GM19025 (cell line): Measurements from ENCODE around the gene KCNA10.

ENCODE experiments used
- ATAC-seq: cut with Tn5 transposase; IDR thresholded peaks from one replicate; pipeline ENCODE4 v1.9.1; 2021; ENCODE audit warnings: mild to moderate bottlenecking, low read depth, moderate library complexity; ENCODE audit not compliant: unreplicated experiment

Gene KCNA10

DNA sequence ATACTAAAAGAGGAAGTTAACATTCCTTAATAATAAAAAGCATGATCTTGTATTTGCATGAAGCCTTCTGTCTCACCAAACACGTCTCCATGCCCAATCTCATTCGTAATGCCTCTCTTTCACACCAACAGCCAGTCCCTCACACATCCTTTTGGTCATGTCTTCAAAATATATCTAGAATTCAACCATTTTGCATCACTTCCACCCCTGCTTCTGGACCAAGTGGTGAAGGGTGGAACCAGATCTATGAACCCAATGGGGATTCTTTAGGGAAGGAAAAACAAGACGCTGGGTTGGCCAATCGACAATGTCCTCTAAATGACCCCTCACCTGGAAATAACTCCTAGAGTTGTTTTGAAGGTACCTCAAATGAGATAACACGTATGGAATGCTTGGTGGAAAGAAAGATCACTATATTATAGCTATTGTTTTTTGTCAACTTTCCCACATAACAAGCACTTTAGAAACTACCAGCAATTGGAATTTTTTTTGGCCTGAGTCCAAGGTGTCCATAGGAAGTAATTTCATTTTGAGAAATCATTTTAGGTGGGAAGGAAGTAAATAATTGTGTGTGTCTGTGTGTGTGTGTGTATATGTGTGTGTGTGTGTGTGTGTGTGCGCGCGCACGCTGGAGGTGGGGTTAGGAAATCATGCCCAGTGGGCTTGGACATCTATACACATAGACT lies at the start of gene KCNA10:
Gene KCNA10 (minus strand): TSS at position 51 of the 686 bp plus-strand sequence. CDS start 388 bp downstream, outside the sequence.
- ATAC-seq: no peak

DNA sequence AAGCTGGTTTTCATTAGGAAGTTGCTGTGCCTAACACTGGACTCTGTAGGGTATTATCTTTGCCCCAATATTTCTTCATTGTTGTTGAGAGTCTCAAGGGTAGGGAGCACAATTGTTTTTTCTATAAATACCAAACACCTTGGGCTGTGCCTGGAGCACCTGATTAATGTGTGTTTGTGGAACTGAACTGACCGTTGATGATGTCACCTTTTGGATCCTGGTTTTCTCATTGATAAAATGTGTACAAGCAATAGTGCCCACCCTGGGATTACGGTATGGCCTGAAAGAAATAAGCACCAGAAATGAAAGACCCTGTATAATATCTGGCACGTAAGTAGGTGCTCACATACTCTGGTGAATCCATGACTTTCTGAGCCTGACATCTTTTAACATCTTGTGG lies 47.9 kb upstream of the KCNA10 start:
- no peak for ATAC-seq

DNA sequence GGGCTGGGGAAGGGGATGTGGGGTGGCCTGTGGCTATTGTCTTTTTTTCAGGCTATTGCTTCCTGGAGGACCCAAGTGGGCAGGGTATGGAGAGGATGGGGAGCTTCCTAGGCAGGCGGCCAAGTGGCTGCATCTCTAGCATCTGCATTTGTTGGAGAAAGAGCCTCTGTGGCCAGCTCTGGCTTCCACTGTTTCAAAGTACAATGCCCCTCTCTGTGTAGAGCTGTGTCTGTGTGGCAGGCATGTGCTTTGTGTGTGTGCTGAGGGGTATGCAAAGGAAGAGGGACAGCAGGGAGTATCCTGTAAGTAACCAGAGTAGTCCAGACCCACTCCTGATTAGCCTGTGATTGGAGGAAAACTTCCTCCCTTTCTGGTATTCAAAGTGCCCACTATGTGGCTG lies 46.6 kb upstream of the KCNA10 start:
- ATAC-seq: no peak

DNA sequence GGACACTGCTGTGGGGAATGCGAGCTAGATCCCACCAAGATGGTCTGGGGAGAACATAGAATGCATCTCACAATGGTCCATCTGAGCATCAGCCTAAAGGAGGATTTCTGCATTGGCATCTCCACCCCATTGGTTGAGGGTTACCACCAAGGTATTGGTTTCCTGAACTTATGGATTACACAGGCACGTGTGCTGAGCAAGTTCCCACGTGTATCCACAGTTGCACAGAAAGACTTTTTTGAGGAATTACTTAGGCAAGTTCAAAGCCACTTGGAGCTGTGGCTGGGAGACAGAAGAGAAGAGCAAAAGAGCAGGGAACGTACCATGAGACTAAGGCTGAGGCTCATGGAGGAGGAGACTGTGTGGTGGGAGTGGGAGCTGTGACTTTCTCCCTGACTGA lies 44.1 kb upstream of the KCNA10 start:
- ATAC-seq: no peak

DNA sequence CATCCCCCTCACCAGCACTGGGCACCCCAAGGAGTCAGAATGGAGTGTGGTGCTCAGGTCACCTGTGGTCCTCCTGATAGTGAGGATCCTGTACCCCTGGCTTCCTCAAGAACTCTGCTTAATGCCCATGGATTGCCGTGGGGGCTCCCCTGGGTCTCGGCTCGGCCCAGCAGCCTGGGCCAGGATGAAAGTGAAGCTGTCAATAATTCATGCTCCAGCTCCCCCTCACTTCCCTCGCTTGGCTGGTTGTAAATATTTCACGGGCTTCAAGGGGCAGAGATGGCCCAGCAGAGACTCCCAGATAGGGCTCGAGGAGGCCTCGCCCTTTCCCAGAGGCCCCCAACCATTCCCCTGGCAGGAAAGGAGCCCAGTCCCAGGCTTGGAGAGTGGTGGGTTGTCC lies 42.6 kb upstream of the KCNA10 start:
- no peak for ATAC-seq

DNA sequence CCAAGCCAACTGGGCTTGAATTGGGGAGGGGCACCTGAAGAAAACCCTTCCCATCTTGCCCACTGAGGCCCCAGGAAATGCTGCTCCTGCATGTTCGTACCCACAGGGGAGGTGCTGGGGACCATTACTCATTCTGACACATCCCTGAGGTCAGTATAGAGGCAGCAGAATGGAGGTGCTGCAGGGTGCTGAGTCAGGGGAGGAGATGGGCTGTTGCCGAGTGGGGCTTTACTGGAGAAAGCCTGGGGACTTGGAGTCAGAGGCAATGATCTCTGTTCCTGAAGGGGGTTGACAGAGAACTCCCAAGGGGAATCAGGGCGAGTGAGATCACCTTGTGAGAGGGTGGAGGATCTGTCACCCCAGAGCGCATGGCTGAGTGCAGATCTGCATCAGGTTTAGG lies 40.2 kb upstream of the KCNA10 start:
- ATAC-seq: no peak

DNA sequence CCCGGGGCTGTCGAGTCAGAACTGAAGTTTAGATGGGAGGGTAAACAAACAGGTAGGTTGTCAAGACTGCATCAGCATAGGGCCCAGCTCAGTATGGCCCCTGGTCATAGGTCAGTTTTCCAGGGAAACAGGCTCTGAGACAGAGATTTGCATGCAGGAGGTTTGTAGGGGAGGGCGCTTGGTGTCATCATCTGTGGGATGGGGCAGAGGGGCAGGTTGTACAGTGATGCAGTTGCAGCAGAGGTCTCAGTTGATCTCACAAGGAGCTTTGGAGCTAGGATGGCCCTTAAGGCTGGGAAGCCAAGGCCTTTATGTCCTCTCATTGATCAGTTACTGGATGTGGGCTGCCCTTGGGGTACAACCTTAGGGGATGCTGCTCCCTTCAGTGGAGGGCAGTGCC lies 38.5 kb upstream of the KCNA10 start:
- ATAC-seq: no peak

DNA sequence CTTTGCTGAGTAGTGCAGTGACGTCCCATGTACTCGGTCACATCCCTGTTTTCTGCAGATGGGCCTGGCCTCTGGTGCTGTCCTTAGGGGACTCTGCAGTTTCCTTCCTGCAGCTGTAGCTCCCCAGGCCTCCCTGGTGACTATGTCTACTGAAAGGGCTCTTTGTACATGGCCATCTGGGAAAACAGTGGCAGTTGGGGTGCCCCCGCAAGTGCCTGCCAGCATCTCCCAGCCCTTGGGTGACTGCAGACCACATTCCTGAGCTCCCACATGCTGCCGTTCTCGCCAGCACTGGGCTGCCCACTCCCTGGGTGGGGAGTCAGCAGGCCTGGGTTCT lies 37.5 kb upstream of the KCNA10 start:
- ATAC-seq: no peak

DNA sequence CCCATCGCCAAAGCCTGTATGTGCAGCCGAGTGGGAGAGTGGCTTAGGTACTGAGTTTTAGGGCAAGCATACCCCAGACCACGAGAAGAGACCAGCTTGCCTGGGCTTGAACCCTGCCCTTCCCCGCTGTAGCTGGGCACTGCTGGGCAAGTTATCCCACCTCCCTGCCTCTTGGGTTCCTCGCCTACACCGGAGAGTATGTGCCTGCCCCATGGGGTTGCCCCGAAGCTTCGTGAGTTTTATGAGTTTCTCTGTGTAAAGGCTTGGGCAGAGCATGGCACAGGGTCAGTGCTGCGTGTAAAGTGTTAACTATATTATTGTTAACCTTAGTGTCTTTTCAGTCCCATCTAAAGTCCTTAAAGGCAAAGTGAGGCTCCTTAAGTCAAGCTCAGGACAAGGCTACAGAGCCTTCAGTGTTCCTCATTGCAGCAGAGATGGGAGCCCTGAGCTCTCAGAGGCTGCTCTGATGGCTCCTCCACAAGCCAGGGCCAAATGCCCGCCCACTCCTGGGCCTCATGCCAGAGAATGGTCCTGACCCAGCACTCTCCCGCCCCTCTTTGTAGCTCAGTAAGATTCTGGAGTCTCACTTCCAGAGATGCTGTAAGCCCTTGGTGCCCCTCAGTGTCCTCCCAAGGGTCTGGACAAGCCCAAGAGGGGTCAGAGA lies 37.0 kb upstream of the KCNA10 start:
- no peak for ATAC-seq

DNA sequence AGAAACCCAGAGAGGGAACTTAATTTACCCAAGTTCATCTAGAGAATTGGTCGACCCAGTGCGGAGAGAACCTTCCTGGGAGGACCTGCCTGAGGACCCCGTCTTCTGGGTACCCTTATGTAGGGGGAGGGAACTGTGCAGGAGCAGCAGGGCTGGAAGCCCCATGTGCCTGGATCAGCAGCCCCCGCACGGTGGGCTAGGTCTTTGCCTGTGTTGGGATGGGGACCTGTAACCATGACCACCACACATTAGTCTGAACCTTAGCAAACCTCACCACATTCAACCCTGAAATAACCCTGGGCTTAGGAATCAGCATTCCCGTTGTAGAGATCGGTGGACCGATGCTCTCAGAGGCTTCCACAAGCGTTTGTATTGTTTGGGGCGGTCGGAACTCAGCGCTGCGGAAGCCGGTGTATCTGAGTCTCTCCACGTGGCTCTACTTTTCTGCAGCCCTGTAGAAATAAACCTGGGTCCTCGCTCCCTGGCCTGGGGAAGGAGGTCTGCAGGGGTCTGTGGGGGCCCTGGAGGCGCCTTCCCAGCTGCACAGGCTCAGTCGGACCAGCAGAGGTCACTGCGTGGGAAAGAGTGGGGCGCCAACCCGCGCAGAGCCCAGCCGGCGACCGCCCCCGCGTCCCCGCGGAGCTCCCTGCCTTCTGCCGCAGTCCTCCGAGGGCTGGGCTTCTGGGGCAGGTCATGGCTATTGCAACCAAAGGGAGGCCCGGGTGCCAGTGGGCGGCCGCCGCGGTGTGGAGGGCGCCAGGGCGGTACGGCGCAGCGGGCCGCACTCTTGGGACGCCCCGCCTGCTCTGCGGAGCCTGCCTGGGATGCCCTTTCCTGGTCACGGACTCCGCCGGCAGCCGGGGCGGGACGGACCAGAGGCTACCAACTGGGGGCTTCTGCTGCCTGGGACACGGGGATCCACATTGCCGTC lies 36.2 kb upstream of the KCNA10 start:
- no peak for ATAC-seq

DNA sequence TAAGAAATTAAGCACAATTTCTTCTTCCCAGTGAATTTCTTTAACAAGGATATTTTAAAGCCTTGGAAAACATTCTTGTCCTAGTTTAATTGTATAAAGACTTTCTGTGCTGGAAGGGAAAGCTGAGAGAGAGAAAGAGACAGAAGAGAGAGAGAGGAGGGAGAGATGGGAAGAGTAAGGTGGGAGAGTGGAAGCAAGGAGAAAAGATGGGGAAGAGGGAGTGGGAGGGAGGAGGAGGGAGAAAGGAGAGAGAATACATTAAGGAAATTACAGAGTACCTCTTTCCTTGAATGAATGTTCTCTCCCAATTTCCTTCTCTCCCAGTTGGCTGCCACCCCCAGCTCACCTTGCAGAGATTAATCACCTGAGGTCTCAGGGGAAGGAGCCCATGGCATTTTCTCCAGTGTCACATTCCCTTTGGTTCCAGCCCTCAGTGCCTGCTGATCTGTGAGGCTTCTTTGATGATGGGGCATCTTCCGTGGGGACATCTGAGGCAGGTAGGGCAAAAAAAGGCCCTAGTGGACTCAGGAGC lies 32.4 kb upstream of the KCNA10 start:
- no peak for ATAC-seq

DNA sequence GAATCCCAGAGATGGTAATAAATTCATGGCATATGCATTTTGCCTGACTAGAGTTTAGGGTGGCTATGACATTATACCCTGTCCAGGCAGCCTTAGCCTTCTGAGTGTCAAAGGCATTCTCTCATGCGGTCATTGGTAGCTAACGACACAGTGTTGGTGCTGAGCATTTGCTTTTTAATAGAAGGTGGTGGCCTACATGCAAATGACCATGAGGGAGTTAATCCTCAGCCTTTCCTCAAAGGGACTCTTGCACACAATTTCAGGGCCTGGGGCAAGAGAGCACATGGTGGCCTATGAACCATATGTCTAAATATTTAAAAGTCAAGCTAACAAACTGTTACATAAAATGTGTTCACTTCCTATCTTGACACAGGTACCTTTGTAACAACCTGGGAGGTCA lies 30.9 kb upstream of the KCNA10 start:
- ATAC-seq: no peak

DNA sequence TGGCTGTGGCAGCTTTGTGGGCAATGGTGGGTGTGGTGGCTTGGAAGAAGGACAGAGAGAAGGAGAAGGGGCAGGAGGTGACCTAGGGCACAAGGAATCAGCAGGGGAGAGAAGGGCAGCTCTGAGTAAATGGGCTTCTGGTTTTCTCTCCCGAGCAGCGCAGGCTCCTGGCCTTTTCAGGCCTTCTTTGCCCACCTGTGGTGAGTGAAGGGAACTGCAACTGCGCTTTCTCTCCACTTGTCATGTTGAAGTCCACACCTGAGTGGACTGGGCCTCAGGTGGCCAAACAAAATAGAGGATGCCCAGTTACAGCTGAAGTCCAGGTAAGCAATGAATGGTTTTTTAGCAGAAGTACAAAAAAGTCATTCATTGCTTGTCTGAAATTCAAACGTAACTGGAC lies 29.4 kb upstream of the KCNA10 start:
- no peak for ATAC-seq

DNA sequence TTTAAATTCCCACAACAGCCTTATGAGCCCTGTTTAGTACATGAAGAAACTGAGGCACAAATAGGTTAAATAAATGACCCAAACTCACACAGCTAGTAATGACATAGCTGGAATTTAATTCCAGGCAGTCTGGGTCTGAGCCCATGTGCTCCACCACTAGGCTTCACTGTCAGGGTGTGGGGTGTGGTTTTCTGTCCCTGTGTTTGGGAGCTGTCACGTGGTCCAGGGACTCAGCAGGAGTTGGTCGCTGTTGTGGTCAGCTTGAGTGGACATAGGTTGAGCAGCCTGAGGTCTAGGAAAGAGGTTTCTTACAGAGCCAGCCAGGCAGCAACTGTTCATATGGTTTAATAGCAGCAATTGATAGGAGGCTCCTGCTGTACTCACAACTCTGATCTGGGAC lies 28.0 kb upstream of the KCNA10 start:
- ATAC-seq: no peak

DNA sequence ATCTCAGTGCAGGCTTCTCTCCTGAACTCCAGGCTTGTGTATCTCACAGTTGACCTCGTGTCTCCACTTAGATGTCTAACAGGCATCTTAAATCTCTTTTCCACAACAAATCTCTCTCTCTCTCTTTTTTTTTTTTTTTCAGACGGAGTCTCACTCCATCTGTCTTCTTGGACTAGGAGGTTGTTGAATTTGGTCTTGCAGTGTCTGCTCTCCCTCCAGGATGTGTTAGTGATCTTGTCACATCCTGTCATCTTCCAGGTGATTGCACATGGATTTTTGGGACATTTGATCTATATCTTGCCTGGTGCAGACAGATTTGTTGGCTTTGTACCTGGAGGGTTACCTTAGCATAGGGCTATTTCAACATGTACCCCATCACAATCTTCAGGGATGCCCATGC lies 26.5 kb upstream of the KCNA10 start:
- no peak for ATAC-seq

DNA sequence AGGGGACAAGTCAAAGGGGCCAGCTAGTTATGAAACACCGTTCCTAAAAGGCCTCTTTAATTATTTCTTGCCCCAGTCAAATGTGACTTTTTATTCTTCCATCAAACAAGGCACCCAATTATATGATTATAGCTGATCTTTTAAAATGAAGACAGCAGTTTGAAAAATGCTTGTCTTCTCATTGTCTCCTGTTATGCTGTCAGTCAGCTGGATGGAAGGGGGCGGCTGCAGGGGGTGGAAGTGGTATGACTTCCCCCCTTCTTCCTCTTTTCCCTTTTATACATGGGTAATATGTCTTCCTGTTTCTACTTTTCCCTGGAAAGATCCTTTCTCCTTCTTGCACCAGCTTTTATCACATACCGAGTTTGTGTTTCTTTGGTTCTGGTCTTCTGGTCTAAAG lies 25.8 kb upstream of the KCNA10 start:
- no peak for ATAC-seq

DNA sequence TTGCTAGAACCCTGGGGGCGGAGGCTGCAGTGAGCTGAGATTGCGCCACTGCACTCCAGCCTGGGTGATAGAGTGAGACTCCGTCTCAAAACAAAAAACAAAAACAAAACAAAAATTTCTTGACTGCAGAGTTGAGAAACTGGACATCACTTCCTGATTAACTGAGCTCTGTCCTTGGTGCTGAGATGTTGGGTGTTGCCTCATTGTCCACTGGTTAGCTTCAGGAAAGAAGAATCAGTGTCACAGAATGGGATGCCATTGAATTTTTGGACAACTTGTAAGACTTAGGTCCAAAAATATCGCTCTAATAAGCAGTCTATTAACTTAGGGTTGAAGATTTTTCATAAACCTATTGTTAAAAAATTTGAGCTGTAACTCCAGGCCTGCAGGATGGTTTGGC lies 23.8 kb upstream of the KCNA10 start:
- ATAC-seq: no peak

DNA sequence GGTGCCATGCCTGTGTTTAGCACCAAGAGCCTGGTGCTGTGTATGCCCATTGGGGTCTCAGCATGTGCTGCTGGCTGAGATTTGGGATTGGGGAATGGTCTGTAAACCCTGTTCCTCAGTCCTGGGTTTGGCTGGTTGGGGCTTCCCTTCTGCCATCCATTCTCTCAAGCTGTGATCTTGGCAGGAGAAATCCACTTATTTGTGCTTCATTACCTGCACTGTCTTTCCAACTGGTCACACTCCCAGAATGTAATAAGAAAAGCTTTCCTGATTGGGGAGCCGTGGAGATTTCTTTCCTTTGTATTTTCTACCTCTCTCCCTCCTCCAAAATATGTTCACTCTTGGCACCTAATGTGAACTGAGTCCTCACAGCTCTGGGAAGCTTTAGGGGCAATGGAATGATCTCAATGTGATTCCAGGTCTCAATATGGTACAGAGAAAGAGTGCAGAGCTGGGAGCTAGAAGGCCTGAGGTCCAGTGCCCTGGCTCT lies 23.0 kb upstream of the KCNA10 start:
- ATAC-seq: no peak

DNA sequence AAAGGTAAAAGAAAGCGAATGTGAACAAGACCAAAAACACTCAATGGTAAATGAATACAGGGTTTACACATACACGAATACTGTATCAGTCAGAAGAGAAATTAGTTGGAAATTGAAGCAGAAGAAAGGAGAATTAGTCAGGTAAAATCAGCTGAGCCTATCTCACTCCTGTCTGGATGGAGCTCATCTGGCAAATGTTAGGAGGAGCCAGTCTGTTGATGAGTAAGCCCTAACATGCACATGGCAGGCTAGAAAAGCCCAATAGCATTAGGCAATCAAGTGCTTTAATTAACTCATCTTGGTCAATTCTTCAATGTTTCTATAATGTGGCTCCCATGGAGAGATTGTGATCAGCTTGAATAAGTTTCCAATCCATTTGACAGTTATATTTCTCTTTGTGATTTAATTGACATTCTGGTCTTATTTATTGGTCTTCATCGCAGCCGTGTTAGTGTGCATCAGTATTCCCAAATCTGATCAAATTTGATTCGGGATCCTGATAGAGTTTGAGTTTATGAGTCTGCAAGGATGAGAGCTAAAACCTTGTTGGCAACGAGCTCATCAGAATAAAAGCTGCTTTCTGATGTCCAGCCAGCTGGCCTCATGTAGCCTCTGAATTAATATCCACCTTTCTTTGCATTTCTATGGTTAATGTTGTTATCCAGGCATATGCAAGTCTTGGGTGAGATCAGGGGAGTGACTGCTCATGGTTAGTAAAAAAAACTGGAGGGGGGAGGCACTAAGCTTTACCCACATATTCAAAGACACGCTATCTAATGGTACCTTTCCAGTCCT lies 22.1 kb upstream of the KCNA10 start:
- no peak for ATAC-seq

DNA sequence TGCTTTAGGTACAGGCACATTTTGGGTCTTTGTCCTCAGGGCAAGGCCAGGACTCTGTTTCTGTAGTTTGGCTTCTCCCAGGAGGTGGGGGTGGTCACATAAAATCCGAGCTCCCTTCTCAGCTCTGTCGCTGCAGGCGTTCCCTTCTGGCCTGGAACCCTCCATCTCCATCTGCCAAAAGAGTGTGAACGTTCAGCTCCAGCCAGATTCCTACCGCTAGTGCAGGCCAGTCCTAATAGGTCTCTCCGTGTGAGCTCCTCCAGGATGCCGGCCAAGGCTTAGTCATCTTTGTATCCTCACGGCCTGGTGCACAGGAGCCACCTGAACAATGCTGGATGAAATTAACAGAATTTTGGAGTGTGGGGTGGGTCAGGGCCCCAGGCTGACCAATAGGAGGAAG lies 19.9 kb upstream of the KCNA10 start:
- ATAC-seq: no peak
